SK-MEL-5 (cell line): ENCODE data around the gene ZNF521. TPM values are rescaled to one million over a fixed set of nuclear protein-coding genes. Genes with fewer than 3 reads are reported as not detected.

Experiments
- DNase-seq: peaks from one replicate; pipeline ENCODE4 v3.0.0-alpha.2; 2016; ENCODE audit warnings: low read depth, low spot score
- in situ Hi-C: cut with HindIII; loops from 2 replicates; pipeline ENCODE4 v1.10.0; 2016; ENCODE audit warnings: low sequenced_read_pairs, high pct_unique_total_duplicates, low pct_unique_long_range_greater_than_20kb
- total RNA-seq: library from RNA; depleted of rRNA; stranded (reverse); fragments of >200 nt; shearing (Covaris generic); gene quantifications from 2 replicates; pipeline ENCODE4 v1.2.3, GENCODE V29; 2014

ZNF521 gene
- total RNA-seq, 1 experiment from 2014 or later = 1.9 TPM

- in situ Hi-C loops = no loop called here
- no peak for DNase-seq
These were observed 217.1 kb downstream of the ZNF521 start for GRCh38 chr18:25134861-25135260.

- no peak for DNase-seq
- in situ Hi-C loops = no loop called here
These were observed 218.1 kb downstream of the ZNF521 start for GRCh38 chr18:25133879-25134278.

GRCh38 chr18:25132786-25133496, 219.0 kb downstream of the ZNF521 start:
- no peak for DNase-seq
- in situ Hi-C loops = no loop called here

- no peak for DNase-seq
- in situ Hi-C loops = no loop called here
These were observed 225.2 kb downstream of the ZNF521 start for GRCh38 chr18:25126751-25127150.

- no peak for DNase-seq
- in situ Hi-C loops = no loop called here
These were observed 226.3 kb downstream of the ZNF521 start for GRCh38 chr18:25125680-25126079.

- in situ Hi-C loops = no loop called here
- DNase-seq = no peak
These were observed 228.3 kb downstream of the ZNF521 start for GRCh38 chr18:25123438-25124232.

- no peak for DNase-seq
- in situ Hi-C loops = no loop called here
These were observed 230.5 kb downstream of the ZNF521 start for GRCh38 chr18:25121442-25121841.

GRCh38 chr18:25113566-25113965, 238.4 kb downstream of the ZNF521 start:
- in situ Hi-C loops = no loop called here
- DNase-seq = no peak

- DNase-seq = no peak
- in situ Hi-C loops = no loop called here
These were observed 239.0 kb downstream of the ZNF521 start for GRCh38 chr18:25112821-25113434.

GRCh38 chr18:25111377-25112288, 240.3 kb downstream of the ZNF521 start:
- in situ Hi-C loops = no loop called here
- DNase-seq = no peak

- in situ Hi-C loops = no loop called here
- DNase-seq = no peak
These were observed 242.5 kb downstream of the ZNF521 start for GRCh38 chr18:25109484-25109883.

- in situ Hi-C loops = no loop called here
- no peak for DNase-seq
These were observed 248.4 kb downstream of the ZNF521 start for GRCh38 chr18:25103468-25104155.

GRCh38 chr18:25102662-25103061, 249.3 kb downstream of the ZNF521 start:
- in situ Hi-C loops = no loop called here

GRCh38 chr18:25100418-25100817, 251.5 kb downstream of the ZNF521 start:
- in situ Hi-C loops = no loop called here
- DNase-seq = no peak

More at GRCh38 chr18:25102662-25103061, 249.3 kb downstream of the ZNF521 start:
- DNase-seq = no peak

GRCh38 chr18:25099895-25100294, 252.1 kb downstream of the ZNF521 start:
- in situ Hi-C loops = no loop called here
- DNase-seq = no peak

GRCh38 chr18:25097569-25098056, 254.4 kb downstream of the ZNF521 start:
- no peak for DNase-seq
- in situ Hi-C loops = no loop called here

- in situ Hi-C loops = no loop called here
- DNase-seq = no peak
These were observed 254.9 kb downstream of the ZNF521 start for GRCh38 chr18:25097057-25097456.
